ENCODE results near the gene DNAJB13. TPM values are rescaled to one million over a fixed set of nuclear protein-coding genes. Genes with fewer than 3 reads are reported as not detected.

Gene DNAJB13
- total RNA-seq, 1 donor from 2014 or later = not detected

DNA sequence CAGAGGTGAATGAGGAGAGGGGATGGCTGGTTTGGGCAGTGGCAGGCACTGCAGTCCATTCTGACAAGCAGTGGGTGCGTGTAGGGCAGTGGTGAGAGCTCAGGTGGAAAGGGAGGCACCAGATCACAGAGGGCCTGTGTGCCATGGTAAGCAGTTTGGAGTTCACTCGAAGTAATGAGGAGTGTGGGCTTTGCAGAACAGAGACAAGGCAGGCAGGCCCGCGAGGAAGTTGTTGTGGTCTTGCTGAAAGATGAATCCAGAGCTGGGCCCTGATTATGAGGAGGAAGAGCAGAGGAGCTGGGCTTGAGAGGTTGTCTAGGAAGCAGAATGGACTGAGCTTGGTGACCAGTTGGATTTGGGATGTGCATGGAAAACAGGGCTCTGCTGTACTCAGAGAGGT is 1.6 kb upstream of the DNAJB13 start:
- H3K27me3 Mint-ChIP-seq (ENCODE audit: unreplicated experiment) = peaks cover 3% of the 10 kb centered on the region
- H3K4me1 Mint-ChIP-seq (ENCODE audit: unreplicated experiment) = no peaks in the 10 kb centered on the region
- no peak overlapping the region for H3K4me3 Mint-ChIP-seq (ENCODE audit: unreplicated experiment)
- H3K36me3 Mint-ChIP-seq (ENCODE audit: unreplicated experiment) = no peaks in the 10 kb centered on the region
- H3K27ac Mint-ChIP-seq (ENCODE audit: unreplicated experiment) = no peak overlapping the region
- TF ChIP-seq, protein P1, sequence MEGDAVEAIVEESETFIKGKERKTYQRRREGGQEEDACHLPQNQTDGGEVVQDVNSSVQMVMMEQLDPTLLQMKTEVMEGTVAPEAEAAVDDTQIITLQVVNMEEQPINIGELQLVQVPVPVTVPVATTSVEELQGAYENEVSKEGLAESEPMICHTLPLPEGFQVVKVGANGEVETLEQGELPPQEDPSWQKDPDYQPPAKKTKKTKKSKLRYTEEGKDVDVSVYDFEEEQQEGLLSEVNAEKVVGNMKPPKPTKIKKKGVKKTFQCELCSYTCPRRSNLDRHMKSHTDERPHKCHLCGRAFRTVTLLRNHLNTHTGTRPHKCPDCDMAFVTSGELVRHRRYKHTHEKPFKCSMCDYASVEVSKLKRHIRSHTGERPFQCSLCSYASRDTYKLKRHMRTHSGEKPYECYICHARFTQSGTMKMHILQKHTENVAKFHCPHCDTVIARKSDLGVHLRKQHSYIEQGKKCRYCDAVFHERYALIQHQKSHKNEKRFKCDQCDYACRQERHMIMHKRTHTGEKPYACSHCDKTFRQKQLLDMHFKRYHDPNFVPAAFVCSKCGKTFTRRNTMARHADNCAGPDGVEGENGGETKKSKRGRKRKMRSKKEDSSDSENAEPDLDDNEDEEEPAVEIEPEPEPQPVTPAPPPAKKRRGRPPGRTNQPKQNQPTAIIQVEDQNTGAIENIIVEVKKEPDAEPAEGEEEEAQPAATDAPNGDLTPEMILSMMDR (IDR thresholded peaks at IDR 0.05) = no peak
- DNase-seq (ENCODE audit: extremely low spot score, unreplicated experiment) = no peak
- H3K9me3 Mint-ChIP-seq (ENCODE audit: unreplicated experiment) = no peaks in the 10 kb centered on the region

DNA sequence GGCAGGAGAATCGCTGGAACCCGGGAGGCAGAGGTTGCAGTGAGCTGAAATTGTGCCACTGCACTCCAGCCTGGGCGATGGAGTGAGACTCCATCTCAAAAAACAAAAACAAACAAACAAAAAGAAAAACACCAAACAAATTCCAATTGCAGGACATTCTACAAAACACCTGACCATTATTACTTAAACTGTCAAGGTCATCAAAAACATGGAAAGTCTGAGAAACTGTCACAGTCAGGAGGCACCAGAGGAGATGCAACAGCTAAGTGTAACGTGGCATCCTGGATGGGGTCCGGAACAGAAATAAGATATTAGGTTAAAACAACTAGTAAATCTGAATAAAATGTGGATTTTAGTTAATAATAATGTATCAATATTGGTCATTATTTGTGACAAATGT is 914 bp upstream of the DNAJB13 start:
- H3K4me1 Mint-ChIP-seq (ENCODE audit: unreplicated experiment) = no peaks in the 10 kb centered on the region
- H3K36me3 Mint-ChIP-seq (ENCODE audit: unreplicated experiment) = no peaks in the 10 kb centered on the region
- DNase-seq (ENCODE audit: extremely low spot score, unreplicated experiment) = no peak
- no peak overlapping the region for H3K27ac Mint-ChIP-seq (ENCODE audit: unreplicated experiment)
- H3K9me3 Mint-ChIP-seq (ENCODE audit: unreplicated experiment) = no peaks in the 10 kb centered on the region
- TF ChIP-seq, protein P1 (IDR thresholded peaks at IDR 0.05) = no peak
- peaks cover 3% of the 10 kb centered on the region for H3K27me3 Mint-ChIP-seq (ENCODE audit: unreplicated experiment)
- no peak overlapping the region for H3K4me3 Mint-ChIP-seq (ENCODE audit: unreplicated experiment)

DNA sequence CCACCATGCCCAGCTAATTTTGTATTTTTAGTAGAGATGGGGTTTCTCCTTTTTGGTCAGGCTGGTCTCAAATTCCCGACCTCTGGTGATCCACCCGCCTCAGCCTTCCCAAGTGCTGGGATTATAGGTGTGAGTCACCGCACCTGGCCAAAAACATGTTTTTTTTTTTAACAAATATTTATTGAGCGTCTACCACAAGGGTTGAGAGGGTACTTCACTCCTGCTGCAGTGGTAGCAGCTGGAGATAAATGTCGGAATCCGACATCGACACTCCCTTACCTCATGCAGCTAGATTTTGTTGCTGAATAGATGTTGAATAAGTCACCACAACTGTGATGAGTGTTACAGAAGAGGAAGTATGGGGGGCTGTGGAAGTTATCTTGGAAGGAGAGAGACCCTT is 971 bp downstream of the DNAJB13 start:
- Mint-ChIP-seq H3K36me3 (ENCODE audit: unreplicated experiment) (no peaks in the 10 kb centered on the region), H3K27me3 (ENCODE audit: unreplicated experiment) (no peaks in the 10 kb centered on the region), H3K4me3 (ENCODE audit: unreplicated experiment) (no peak overlapping the region), H3K4me1 (ENCODE audit: unreplicated experiment) (peaks cover 11% of the 10 kb centered on the region), H3K27ac (ENCODE audit: unreplicated experiment) (no peak overlapping the region), H3K9me3 (ENCODE audit: unreplicated experiment) (no peaks in the 10 kb centered on the region)
- no peak for DNase-seq (ENCODE audit: extremely low spot score, unreplicated experiment)
- TF ChIP-seq, protein P1 (IDR thresholded peaks at IDR 0.05) = no peak

DNA sequence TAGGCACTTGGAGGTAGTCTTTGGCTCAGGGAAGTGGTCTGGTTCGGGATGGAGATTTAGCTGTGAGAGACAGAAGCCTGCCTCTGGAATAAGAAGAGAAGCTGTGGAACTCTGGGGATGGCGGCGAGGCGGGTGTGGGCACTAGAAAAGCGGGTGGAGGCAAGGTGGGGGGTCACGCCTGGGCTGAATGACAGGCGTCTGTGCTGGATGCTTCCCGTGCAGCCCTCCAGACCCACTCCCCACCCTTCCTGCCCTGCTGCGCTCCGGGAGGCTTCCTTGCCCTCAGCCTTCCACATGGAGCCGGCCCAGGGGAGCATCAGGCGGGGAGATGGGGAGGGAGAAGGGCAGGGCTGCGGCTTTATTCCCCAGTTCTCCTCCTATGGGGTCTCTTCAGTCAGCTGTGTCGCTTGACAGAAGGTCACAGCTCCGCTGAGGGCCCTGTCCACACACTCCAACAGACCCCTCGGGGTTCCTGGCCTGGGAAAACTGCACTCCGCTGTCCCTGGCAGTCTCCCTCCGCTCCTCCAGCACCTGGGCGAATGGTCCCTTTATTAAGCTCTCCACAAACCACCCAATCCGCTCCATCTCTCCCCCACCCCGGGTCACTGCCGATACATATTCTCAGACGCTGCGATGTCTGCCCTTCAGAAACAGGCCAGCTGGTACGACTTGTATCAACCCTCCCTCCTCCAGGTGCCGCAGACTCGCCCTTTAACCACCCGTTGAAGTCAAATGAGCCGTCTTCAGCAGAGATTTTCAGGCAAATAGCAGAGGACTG is 6.2 kb downstream of the DNAJB13 start:
- no peak overlapping the region for H3K27ac Mint-ChIP-seq (ENCODE audit: unreplicated experiment)
- TF ChIP-seq, protein P1 (IDR thresholded peaks at IDR 0.05) = no peak
- no peaks in the 10 kb centered on the region for H3K9me3 Mint-ChIP-seq (ENCODE audit: unreplicated experiment)
- no peaks in the 10 kb centered on the region for H3K36me3 Mint-ChIP-seq (ENCODE audit: unreplicated experiment)
- H3K4me3 Mint-ChIP-seq (ENCODE audit: unreplicated experiment) = no peak overlapping the region
- H3K27me3 Mint-ChIP-seq (ENCODE audit: unreplicated experiment) = no peaks in the 10 kb centered on the region
- peaks cover 11% of the 10 kb centered on the region for H3K4me1 Mint-ChIP-seq (ENCODE audit: unreplicated experiment)
- DNase-seq (ENCODE audit: extremely low spot score, unreplicated experiment) = no peak

DNA sequence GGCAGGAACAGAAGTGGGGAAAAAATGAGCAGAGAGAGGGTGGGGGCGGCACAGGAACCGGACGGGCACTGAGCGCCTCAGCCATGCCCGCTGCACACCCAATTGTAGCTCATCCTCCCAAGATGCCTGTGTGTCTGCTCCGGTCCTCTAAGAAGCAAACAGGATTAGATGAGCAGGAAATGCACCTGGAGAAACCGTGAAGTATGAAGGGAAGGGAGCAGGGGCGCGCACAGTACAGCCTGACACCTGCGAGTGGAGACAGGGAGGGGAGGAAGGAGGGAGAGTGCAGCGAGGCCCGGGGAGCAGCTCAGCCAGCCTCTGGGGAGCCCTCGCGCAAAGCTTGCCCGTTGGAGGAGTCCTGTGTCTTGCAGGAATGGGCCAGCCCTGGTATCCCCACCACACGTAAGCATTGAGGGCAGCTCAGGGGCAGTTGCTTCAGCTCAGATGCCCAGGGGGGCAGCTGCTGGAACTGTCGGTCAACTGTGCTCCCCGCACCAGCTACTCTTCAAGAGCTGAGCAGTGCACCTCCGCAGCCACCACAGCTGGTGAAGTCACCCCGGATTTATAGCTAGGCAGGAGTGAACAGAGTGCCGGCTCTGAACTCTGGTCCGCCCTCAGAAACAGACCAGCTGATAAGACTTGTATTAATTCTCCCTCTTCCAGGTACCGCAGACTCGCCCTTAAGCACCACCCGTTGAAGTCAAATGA is 7.0 kb downstream of the DNAJB13 start:
- no peaks in the 10 kb centered on the region for H3K36me3 Mint-ChIP-seq (ENCODE audit: unreplicated experiment)
- no peak overlapping the region for H3K27ac Mint-ChIP-seq (ENCODE audit: unreplicated experiment)
- H3K27me3 Mint-ChIP-seq (ENCODE audit: unreplicated experiment) = no peaks in the 10 kb centered on the region
- H3K9me3 Mint-ChIP-seq (ENCODE audit: unreplicated experiment) = no peaks in the 10 kb centered on the region
- no peak overlapping the region for H3K4me3 Mint-ChIP-seq (ENCODE audit: unreplicated experiment)
- DNase-seq (ENCODE audit: extremely low spot score, unreplicated experiment) = no peak
- peaks cover 11% of the 10 kb centered on the region for H3K4me1 Mint-ChIP-seq (ENCODE audit: unreplicated experiment)
- TF ChIP-seq, protein P1 (IDR thresholded peaks at IDR 0.05) = no peak
